Ureter (tissue), 1 donor: ENCODE results near the gene AACS. TPM values are rescaled to one million over a fixed set of nuclear protein-coding genes. Genes with fewer than 3 reads are reported as not detected.
A peak's percentile ranks its signal among the peaks of the same experiment; 100 is the strongest.
"Not testable (repeated sequence)": the region's sequence is repeated elsewhere in the genome, so short reads cannot be mapped to it uniquely, and the experiment has no call there.

Source experiments
- DNase-seq: peaks from one replicate; pipeline ENCODE4 v3.0.0-alpha.2; 2020; ENCODE audit warnings: low spot score
- total RNA-seq: library from RNA; stranded (reverse); gene quantifications from one replicate; pipeline ENCODE4 v1.2.4, GENCODE V29; 2023
- donor health status: DM: yes; HTN: yes; CAD: no.

The AACS gene, protein sequence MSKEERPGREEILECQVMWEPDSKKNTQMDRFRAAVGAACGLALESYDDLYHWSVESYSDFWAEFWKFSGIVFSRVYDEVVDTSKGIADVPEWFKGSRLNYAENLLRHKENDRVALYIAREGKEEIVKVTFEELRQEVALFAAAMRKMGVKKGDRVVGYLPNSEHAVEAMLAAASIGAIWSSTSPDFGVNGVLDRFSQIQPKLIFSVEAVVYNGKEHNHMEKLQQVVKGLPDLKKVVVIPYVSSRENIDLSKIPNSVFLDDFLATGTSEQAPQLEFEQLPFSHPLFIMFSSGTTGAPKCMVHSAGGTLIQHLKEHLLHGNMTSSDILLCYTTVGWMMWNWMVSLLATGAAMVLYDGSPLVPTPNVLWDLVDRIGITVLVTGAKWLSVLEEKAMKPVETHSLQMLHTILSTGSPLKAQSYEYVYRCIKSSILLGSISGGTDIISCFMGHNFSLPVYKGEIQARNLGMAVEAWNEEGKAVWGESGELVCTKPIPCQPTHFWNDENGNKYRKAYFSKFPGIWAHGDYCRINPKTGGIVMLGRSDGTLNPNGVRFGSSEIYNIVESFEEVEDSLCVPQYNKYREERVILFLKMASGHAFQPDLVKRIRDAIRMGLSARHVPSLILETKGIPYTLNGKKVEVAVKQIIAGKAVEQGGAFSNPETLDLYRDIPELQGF
- total RNA-seq, result 31.4 TPM

DNA sequence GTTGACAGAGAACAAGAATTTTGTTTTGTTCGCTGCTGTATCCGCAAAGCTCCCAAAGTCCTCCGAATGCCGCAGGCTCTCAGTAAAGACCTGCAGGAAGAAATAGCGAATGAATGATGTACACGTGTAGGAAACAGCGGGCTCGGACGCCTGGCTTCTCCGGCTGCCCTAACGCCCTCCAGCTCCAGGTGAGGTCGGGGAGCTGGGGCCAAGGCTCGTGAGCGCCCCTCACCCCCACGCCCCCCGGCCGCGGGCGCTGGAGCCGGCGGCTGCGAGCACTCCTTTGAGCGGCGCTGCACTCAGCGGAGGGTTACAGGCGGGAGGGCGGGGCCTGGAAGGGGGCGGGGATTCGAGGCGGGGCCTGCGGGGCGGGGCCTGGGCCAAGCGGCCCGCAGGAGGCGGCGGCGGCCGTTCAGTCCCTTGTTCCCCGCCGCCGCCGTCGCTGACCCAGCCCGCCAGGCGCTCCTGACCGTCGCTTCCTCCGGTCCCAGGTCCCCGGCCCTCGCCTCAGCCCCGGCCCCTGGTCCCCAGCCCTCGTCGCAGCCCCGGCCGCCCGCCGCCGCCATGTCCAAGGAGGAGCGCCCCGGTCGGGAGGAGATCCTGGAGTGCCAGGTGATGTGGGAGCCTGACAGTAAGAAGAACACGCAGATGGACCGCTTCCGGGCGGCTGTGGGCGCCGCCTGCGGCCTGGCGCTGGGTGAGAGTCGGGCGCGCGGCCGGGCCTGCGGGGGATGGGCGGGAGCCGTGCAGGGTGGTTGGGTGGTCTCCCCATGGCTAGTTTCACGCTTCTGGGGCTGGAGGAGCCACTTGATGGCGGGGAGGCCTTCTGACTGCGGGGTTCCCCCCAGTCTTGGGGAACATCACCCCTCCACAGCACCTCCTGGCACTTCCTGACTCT lies at the start of gene AACS:
Gene AACS, plus strand, starts transcription at position 415 of the 898 bp plus-strand sequence. Its CDS starts 150 bp downstream, at position 565.
- peak; percentile 80 for DNase-seq

DNA sequence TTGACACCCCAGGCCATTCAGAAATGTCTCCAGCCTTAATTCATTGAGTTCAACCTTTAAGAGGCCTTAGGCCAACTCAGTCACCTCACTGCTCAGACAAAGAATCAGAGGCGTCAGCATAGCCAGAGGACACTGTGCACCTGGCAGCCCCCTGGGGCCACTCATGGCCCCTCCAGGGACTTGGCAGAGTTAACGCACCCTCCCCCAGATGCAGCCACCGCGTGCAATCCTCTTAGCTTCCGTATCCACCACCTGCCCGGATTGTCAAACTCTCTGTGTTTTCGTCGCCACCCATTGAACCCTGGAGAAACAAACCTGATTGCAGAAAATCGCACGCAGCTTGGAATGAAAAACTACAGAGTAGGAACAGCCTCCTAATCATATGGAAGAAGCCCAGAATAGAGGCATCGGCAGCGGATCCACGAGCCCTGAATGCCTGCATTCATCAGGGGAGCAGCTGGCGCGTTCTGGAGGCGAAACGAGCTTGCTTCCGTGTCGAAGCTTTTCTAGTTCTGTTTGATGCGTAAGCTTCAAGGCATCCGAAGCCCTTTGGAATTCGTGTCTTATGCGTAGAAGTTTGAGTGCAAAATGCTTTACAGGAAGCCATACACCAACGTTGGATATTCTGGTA lies 49.4 kb upstream of the AACS start:
- DNase-seq, result no peak

DNA sequence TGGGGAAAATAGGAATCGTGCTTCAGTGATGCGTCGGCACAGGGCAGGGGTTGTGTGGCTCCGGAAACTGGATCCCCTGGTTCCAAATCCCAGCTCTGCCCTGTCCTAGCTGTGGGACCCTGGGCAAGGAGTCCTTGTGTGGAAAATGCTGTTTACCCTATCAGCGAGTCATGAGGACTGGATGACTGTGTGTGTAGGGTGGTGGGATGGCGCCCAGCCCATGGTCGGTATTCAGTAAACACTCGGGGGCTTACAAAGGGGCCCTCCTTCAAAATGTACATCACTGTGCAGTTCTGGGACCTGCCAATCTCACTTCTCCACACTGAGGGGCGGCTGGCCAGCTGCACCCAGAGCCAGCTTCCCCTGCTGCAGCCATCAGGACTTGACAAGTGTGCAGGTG lies 47.4 kb upstream of the AACS start:
- DNase-seq, result no peak

DNA sequence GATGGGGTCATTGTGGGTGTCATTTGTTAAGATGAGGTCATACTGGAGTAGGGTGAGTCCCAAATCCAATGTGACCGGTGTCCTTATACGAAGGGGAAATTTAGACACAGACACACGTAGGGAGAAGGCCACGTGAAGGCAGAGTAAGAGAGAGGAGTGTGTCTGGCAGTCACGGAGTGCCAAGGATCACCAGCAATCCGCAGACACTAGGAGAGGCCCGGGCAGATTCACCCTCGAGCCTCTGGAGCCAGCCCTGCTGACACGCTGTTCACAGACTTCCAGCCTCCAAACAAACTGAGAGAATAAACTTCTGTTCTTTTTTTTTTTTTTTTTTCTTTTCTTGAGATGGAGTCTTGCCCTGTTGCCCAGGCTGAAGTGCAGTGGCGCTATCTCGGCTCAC lies 46.9 kb upstream of the AACS start:
- DNase-seq, result no peak

DNA sequence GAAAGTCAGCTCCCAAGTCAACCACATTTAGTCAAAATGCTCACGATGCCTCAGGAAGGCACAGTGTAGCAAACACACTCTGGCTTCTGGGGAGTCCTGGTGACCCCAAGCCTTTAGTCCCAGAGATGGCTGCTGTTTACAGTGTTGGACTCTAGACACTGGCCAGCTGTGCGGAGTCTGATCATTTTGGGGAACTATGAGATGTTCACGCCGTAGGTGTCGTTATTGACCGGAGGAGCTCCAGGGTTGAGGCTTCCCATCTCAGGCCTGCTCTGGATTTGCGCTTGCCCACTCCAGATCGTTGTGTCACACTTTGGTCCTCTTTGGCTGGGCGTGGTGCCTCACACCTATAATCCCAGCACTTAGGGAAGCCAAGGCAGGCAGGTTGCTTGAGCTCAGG lies 44.1 kb upstream of the AACS start:
- no peak for DNase-seq

DNA sequence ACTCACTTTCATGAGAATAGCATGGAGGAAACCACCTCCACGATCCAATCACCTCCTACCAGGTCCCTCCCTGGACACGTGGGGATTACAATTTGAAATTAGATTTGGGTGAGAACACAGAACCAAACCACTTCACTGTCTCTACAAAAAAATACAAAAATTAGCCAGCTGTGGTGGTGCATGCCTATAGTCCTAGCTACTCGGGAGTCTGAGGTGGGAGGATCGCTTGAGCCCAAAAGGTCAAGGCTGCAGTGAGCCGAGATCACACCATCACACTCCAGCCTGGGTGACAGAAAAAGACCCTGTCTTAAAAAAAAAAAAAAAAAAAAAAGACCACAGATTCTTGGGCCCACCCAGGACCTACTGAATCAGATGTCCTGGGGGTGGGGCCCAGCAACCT lies 43.5 kb upstream of the AACS start:
- no peak for DNase-seq

DNA sequence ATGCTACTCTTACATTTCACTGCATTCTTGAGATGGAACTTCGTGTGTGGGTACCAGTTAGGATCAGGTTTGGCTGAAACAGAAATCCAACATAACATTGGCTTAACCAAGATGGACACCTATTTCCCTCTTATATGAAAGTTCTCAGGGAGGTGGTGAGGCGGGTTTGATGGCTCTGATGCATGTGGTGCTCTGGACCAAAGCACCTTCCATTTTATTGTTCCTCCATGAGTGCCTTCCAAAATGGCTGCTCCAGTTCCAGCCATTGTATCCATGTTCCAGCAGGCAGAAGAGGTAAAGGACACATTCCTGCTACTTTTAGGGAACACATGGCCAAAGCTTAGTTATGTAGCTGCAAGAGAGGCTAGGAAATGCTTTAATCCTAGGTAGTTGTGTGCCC lies 42.2 kb upstream of the AACS start:
- DNase-seq, result no peak

DNA sequence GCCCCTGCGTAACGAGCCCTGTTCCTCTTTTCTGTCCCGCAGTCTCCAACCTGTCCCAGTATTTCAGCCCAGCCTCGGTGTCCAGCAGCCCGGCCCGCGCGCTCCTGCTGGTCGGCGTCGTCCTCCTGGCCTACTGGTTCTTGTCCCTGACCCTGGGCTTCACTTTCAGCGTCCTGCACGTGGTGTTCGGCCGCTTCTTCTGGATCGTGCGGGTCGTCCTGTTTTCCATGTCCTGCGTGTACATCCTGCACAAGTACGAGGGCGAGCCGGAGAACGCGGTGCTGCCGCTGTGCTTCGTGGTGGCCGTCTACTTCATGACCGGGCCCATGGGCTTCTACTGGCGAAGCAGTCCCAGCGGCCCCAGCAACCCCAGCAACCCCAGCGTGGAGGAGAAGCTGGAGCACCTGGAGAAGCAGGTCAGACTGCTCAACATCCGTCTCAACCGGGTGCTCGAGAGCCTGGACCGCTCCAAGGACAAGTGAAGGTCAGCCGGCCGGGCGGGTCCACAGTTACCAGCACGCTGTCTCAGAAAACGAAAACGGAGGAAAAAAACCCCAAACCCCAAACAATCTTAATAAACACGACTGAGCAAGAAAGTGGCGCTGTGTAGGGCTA lies 40.2 kb upstream of the AACS start:
- DNase-seq, result no peak

DNA sequence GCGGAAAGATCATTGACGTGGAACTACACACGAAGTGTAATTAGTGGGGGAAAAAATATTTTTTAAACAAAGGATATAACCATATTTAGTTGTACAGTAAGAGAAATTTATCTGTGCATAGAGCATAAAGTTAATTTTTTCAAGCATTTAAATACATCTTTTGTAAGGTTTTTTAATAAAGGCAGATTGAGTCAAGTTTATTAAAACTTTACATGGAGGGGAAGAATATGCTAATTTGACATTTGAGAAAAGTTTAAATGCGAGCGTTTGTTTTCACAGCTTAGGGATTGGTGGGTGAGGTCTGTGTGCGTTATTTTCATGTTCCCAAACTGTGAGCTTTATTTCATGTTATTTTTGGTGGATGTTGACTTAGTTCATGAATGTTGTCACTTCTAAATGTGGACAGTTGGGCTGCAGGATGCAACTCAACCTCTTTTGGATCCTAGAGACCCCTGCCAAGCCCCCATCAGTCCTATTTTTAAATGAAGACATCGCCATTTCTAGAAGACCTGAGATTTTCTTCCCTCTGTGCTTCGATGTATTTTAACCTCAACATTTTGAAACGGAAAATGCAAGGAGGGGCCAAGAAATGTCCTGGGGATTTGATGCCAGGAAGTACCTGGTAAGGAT lies 39.5 kb upstream of the AACS start:
- no peak for DNase-seq

DNA sequence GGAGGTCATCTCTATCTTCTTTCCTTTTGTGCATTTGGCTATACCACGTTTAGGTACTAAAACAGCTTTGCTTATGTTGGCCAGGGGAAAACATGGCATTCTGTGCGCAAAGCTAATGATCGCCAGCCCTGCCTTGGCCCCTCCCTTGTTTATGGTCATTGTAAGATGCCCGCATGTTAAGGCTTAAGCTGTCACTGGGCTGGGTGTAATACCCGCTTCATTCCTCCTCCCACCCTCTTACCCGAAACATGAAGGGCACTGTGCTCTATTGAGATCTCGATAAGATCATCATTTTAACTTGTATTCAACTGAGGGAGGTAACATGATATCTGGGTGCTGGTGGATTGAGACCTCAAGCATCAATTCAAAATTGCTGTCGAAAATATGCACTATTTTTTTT lies 37.1 kb upstream of the AACS start:
- no peak for DNase-seq

DNA sequence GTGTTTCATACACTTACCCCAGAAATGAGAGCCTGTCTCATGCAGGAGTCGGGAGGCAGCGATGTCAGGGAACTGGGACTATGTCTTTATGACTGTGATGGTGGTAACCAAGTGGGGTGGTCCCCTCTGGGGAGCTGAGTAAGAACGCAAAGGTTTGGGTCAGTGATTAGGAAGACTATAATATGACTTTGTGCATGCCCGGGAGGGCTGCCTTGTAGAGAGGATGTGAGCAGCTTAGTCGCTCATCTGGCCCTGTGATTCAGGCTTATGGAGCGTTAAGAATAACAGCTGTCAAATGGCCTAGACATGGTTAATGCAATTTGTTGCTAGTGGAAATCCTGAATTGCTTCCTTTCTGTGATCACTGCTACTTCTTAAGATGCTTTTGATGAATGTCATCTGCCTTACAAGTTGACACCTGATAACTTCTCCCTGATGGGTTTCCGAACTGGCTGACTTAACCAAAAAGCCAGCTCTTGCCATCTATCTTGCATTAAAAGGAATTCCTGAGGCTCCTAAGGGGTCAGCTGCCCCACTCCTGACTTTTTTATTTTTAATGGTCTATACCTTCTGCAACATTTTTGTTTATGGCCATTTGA lies 35.4 kb upstream of the AACS start:
- DNase-seq, result no peak

DNA sequence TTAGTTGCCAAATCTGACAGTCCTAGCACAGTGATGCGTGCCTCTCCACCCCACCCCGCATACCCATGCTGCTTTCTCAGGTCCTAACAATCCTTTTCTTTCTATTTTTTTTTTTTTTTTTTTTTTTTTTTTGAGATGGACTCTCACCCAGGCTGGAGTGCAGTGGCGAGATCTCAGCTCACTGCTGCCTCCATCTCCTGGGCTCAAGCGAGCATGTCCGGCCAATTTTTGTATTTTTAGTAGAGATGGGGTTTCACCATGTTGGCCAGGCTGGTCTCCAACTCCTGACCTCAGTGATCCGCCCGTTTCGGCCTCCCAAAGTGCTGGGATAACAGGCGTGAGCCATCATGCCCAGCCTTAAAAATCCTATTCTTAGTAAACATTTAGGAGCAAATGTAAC lies 33.8 kb upstream of the AACS start:
- DNase-seq, result not testable (repeated sequence)

DNA sequence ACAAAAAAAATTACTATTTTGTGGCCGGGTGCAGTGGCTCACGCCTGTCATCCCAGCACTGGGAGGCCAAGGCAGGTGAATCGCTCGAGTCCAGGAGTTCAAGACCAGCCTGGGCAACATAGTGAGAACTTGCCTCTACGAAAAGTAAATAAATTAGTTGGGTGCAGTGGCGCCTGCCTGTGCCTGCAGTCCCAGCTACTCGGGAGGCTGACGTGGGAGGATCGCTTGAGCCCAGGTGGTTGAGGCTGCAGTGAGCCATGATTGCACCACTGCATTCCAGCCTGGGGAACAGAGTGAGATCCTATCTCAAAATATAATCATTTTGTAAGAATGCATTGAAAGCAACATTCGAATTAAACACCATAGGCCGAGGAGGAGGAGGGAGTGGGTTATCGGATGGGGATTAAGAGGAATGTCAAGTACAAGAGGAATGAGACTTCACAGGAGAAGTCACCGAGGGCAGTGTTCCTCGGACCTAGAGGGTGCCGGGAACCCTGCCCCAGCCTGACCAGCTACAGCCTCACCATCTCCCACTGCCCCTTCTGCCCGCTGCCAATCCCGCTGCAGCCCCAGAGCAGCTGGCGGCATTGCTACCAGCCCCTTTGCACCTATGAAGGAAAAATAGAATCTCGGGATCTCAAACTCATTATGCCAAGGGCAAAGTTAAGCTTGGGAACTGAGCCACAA lies 32.6 kb upstream of the AACS start:
- DNase-seq, result no peak

DNA sequence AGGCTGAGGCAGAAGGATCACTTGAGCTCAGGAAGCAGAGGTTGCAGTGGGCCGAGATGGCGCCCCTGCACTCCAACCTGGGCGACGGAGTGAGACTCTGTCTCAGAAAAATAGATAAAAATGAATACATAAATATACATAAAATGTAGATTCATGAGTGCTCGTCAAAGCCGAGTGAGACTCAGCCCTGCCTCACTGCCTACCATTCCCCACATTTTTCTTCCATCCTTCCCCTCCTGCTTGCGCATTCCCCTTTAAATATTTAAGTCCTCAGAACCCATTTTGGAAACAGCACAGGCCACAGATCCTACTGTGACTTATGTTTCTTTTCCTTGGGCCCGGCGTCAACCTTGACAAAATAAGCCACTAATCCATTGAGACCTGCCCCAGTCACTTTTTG lies 31.9 kb upstream of the AACS start:
- DNase-seq, result no peak

DNA sequence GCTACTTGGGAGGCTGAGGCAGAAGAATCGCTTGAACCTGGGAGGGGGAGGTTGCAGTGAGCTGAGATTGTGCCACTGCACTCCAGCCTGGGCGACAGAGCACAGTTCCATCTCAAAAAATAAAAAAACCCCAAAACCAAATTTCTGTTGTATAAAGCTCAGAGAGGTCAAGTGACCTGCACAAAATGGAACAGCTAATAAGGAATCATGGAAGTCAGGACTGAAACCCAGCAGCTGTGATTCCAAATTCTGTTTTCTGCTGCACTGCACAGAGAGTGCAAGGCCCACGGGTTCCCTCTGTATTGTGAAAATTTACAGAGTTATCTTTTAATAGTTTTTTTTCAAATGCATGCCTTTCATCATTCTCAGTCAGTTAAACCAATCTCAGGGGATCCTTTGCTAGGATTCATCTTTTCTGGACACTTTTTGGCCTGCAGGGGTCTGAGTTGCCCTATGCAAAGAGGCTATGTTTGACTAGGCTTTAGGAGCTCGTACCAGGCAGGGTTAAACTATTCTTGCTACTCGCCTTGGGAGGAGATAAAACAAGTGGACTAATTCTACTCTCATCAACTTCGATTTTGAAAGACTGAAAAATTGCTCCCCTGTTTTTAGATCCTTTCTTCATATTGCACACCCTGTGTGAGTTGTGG lies 26.1 kb upstream of the AACS start:
- no peak for DNase-seq

DNA sequence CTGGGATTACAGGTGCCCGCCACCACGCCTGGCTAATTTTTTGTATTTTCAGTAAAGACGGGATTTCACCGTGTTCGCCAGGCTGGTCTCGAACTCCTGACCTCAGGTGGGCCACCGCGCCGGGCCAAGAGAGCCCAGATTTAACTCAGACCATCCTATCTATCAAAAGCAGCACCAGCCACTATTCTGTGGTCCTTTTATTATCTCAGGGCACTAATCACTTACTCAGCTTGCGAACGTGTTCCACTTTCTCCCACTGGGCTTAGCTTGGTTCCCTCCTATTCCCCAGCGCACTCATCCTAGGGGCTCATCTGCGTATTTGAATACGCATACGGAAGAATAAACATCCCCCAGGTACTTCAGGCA lies 16.2 kb upstream of the AACS start:
- no peak for DNase-seq

DNA sequence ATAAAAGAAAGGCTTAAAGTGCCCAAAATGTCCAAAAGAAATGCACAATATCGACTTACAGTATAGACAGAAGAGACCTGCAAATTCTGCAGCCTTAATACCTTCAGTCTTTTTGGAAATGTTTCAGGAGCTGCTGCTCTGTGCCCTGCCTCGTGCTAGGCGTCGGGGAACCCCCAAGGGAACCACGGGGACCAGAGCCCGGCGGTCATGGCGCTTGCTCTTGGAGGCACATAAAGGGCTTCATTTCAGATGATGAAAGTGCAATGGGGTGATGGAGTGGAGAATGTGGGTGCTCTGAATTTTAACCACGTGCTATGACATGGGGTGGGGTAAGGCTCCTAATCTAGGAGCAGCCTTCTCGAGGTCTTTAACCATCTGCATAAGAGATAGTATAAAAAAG lies 14.8 kb upstream of the AACS start:
- no peak for DNase-seq

DNA sequence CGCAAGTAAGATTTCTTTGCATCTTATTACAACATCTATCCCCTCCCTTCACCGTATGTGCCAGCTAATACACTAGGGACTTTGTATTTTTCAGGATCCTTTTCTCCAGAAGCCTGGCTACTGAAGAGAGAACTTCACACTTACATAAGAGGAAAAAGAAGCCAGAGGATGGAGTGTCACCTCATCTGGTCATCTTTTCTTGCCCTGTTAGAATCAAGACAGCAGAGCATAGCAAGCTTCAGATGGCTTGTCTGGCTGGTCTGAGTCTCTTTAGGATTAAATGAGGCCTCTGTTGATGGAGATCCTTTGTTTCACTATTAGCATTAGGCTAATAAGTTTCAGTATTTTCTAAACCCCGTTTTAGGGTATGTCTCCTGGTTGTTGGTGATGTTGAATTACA lies 14.4 kb upstream of the AACS start:
- no peak for DNase-seq

DNA sequence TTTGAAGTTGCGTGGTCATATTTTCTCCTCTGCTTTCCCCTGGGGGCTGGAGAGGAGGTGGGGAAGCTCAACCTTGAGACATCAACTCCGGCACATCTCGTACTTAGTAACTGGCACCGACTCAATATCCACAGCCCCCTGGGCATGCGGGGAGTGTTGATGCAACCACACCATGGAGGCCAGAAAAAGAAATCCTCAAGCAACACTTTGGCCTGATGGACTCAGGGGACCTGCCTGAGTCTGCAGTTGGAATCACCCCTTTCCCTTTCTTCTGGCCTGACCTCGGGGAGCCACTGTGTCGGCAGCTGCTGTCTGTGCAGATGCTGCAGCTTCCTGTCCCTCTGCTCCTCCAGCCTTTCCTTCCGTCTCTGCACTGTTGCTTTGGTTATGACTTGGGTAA lies 11.4 kb upstream of the AACS start:
- DNase-seq, result no peak

DNA sequence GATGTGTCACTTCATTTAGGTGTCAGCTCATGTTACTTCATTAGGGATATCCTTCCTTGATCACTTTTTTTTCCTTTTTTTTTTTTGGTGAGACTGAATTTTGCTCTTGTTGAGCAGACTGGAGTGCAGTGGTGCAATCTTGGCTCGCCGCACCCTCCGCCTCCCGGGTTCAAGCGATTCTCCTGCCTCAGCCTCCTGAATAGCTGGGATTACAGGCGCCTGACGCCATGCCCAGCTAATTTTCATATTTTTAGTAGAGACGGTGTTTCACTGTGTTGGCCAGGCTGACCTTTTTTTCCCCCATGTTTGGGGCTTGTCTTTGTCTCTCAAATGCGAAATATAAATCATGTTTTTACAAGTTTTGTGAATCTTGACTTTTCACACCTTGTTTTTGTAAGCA lies 9.6 kb upstream of the AACS start:
- DNase-seq, result no peak
